Inferior parietal cortex (tissue), 1 donor: ENCODE data around the gene HTRA3.

Experiments
- DNase-seq: peaks from one replicate; pipeline ENCODE4 v3.0.0-alpha.2; 2016; ENCODE audit errors: extremely low spot score

The HTRA3 gene

DNA sequence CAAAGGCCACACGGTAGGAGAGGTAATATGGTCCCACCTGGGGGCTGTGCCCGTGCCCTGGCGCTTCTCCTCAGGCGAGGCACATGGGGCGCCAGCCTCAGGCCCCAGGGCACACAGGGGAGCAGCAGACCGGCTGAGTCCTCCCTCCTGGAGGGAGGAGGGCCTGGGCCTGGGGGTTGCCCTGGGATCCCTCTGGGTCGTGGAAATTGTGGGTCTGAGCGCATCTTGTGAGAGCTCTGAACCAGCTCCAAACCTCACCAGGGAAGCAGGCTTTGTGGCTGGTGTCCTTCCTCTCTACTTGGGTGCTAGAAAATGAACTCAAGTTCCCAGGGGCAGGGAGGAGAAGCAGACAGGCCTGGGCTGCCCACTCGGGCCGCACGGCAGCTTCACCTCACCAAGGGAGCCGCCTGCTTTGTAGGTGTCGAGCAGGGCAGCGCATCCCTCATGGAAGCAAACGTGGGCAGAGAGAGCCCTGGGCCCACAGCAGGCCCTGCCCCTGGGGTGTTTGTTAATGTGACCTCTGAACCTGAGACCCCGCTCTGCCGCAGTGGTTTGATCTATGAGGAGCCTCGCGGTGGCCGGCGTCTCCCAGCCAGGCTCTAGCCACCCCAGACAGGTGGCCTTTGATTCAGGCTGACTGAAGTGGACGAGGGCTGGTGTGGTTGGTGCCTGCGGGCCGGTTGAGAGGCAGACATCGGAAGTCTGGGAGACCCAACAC lies 10.8 kb downstream of the HTRA3 start:
- DNase-seq = no peak

DNA sequence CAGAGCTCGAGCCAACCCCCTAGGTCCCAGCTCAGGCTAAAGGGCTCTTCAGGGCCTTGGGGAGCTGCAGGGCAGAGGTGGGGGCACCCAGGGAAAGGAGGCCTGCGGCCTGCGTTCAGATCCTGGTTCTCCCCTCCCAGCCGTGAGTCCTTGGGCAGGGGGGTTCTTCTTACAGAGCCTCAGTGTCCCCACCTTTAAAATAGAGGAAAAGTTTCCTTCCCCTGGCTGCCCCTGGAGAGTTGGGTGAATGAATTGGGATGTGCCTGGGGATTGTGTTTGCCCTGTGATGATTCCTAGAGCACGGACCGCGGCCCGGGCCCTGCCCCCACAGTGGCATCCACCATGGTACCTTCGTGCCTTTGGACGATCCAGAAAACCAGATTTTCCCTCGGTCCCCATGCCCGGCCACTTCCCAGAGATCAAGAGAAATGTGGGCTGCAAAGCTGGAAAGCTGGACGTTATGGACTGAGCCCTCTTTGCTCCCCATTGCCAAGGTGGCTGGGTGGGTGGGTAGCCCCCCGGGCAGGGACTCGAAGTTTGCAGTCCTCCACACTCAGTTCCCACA lies 11.4 kb downstream of the HTRA3 start:
- no peak for DNase-seq

DNA sequence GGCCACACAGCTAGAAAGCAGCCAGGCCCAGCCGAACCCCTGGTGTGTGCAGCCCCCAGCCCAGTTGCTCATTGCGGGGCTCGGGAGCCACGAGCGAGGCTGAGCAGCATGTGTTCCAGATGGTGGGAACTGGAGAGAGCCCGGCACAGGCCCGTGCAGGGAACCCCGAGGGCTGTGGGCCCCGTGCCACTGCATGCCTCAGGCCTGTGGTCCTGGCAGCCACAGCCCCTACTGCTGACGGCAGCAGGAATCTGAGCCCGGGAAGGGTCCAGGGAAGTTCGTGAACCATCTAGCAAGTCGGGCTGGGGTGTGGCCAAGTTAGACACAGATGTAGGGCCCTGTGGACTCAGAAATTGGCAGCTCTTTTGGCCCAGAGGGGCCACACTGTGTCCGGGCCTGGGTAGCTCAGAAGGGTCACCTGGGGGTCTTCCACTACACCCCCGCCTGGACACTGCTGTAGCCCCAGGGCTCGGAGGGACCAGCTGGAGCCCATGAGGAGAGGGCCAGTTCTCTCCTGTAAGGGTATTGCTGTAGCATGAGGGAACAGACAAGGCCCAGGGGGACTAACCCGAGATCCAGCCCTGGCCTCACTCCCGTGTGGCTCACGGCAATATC lies 12.1 kb downstream of the HTRA3 start:
- no peak for DNase-seq

DNA sequence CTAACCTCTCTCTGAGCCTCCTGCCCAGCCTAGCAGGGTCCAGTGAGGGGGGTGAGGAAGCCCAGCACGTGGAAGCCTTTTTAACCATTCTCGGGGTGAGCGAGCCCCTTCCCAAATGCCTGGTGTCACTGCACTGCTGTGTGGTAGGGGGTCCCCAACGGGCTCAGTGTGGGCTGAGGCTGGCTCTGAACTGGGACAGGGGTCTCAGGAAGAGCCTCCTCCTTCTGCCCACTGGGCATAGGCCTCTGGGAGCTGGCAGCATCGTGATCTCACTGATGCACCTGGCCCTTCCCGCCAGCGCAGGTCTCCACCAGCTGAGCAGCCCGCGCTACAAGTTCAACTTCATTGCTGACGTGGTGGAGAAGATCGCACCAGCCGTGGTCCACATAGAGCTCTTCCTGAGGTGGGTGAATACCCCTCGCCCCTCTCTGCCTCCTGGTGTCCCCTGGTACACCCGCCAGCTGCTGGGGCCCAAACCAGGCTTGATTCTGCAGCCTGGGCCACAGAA lies 12.6 kb downstream of the HTRA3 start:
- DNase-seq = no peak

DNA sequence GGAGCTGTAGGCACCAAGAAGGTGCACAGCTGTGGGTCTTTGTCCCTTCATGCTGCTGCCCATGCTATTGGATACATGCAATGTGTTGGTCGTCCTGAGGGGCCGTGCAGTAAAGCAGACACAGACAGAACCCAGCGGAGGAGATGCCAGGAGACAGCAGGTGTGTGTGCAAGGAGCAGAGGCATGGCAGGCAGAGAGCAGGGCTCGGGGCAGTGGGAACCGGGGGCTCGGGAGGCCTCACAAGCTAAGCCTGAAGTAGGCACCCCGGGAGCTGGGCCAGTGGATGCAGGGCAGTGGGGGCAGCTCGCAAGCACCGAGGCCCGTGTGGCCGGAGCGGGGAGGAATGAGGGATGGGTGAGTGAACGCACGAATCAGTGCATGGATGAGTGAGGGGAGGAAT lies 13.2 kb downstream of the HTRA3 start:
- DNase-seq = no peak

DNA sequence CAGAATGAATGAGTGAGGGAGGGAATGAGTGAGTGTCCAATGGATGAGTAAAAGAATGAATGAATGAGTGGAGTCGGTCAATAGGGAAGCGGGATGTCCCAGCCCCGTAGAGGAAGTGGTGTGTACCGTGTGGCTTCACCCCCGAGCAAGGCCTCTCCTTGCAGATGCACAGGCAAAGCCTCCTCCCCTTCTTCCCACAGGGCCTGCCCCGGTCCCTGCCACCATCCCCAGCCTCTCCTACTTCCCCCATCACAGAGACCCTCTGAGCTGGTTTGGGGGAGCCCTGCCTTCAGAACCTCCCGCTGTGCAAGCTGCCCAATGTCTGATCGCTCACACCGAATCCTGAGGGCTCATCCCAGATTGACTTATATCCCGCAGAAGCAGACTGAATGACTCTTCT lies 13.6 kb downstream of the HTRA3 start:
- no peak for DNase-seq

DNA sequence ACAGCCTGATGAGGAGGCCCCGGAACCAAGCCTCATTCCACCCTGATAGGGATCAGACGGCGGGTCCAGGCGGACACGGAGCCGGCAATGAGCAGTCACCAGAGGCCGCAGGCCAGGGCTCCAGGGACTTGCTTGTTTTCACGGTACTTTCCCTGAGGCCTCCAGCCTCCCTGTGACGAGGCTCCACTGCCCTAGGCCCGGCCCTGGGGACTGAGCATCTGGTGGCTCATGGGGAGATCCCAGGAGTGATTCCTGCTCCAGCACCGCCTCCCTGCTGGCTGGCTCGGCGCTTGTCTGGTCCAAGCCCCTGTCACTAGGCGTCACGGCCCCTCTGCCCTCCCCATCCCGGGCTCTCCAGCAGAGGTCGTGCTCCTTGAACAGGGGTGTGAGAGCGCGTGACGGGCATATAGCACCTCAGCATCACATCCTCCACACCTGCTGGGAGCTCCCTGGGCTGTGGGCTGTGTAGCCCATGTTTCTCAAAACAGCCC lies 14.1 kb downstream of the HTRA3 start:
- DNase-seq = no peak

DNA sequence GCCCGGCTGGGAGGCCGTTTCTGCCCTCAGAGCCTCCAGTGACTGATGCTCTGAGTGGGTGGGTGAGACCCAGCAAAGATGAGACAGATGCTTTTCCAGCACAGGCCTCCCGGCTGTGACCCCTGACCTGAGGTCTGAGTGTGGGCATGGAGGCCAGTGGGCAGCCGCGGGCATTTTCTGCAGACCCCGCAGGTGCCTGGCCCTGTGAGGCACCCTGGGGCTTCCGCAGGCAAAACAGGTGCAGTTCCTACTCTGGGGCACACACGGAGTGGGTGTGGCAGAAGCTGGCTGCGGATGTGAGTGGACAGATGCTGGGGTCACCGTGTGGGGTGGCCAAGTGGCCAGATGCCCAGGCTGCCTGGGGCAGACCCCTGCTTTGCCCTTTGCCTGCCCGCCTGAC lies 14.8 kb downstream of the HTRA3 start:
- DNase-seq = no peak

DNA sequence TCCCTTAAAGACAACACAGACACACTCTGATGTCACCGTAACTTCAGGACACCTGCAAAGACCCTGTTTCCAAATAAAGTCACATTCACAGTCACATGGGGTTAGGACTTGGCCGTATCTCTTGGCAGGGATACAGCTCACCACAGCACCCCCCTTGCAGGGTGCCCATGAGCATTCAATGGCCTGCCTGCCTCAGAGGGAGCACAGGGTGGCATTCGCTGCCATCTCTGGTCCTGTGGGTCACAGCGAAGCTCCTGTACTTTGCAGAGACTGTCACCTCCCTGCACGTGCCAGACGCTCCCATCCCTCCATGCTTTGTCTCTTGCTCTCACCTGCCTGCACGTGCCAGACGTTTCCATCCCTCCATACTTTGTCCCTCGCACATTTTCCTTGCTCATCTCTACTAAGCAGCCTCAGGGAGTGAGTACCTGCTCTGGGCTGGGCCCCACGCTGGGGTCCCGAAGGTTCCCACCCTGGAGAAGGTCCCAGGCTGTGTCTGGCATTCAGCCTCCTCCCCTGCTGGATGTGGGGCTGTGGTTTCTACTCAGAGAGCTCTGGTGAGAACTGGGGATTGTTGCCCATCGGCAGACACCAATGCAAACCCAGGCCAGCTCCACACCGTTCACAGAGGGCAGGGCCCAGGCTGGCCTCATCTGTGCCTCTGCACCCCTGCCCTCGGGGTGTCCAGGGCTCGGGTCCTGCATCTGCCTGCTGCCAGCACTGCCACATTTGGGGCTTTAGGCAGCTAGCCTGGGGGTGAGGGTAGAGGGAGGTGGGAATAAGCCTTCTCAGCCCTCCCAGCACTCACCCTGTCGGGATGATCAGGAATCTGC lies 15.8 kb downstream of the HTRA3 start:
- no peak for DNase-seq

DNA sequence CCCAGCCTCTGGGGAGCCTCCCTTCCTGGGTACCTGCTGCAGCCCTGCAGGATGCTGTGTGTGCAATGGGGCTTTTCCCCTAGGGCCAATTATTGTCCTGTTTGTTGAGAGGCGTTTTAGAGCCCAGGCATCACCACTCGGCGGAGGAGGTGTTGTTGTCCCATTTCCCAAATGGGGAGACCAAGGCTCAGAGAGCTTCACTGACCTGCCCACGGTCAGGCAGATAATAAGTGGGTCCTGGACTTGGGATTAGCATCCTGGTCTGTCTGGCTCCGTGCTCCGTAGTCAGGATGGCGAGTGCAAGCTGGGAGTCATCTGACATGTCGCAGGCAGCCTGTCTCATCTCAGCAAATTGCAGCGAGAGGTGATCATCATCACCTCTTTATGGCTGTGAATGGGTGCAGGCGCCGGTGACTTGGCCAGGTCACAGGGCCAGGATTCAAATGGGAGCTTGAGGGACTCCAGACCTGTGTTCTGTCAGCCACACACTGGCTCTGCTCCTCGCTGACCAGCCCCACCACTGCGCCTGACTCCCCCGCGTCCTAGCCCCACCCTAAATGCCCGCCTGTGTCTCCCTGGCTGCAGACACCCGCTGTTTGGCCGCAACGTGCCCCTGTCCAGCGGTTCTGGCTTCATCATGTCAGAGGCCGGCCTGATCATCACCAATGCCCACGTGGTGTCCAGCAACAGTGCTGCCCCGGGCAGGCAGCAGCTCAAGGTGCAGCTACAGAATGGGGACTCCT lies 16.6 kb downstream of the HTRA3 start:
- no peak for DNase-seq

DNA sequence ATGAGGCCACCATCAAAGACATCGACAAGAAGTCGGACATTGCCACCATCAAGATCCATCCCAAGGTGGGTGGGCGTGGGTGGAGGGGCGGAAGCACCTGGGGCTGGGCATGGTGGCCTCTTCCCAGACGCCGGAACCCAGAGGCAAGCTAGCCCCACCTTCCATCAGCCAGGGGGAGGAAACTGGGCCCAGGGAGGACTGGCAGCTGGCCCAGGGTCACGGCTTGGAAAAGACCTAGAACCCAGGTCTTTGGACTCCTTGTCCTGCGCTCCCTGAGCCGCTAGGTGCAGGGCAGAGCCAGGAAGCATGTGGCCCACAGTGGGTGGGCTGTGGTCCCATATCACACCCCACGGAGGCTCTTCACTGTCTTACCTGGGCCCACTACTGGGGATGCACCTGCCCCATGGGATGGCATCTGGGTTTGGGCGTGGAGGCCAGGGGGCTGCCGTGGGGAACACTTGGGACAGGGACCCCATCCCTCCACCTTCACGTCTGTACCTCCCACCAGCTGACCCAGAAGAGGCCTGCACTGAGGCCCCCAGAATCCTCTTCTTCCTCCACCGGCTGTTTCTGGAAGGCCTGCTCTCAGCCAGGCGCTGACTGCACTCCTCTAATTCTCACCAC lies 17.3 kb downstream of the HTRA3 start:
- DNase-seq = no peak

DNA sequence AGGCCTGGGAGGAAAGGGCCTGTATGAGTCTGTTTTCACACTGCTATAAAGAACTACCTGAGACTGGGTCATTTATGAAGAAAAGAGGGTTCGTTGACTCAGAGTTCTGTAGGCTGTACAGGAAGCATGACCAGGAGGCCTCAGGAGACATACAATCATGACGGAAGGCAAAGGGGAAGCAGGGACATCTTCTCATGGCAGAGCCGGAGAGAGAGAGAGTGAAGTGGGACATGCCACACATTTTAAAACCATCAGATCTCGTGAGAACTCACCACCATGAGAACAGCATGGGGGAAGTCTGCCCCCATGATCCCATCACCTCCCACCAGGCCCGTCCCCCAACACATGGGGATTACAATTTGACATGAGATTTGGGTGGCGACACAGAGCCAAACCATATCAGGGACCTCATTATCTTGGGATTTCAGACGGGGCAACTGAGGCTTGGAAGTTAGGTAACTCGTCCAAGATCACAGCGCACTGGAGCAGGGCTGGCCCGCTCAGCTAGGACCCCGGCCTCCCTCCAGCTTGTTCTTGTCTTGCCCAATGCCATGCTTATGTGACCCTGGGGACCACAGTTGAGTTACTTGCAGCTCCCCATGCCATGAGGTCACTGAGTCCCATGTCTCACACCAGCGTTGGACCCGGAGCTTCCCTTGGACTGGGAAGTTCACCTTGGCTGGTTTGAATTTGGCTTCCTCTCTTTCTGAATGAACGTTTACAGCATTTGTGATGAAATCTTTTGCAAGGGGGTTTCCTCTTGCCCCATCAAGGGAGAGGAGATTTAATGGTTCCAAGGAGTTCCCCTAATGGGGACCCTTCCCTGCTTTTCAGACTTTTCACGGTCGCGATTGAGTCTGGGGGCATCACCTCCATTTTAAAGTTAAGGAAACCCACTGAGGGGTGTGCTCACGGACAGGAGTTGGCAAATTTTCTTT lies 18.1 kb downstream of the HTRA3 start:
- DNase-seq = no peak

DNA sequence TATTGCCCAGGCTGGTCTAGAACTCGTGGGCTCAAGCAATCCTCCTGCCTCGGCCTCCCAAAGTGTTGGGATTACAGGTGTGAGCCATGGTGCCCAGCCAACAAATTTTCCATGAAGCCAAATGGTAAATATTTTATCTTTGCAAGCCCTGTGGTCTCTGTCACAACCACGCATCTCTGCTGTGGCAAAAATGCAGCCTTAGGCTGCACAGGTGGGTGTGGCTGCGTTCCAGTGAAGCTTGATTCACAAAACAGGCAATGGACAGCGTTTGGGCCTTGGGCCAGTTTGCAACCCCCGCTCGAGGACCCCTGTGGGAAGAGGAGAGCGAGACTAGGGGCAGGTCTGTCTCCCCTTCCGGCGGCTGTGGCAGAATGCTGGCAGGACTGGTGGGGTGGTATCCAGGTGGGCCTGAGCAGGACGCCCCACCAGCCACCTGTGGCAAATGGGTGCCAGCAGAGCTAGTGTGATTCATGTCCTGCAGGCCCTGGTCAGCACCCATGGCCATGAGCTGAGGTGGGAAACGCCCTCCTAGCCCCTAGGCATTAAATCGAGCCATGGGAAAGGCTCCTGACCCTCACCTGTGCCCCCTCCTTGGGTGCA lies 19.7 kb downstream of the HTRA3 start:
- no peak for DNase-seq

DNA sequence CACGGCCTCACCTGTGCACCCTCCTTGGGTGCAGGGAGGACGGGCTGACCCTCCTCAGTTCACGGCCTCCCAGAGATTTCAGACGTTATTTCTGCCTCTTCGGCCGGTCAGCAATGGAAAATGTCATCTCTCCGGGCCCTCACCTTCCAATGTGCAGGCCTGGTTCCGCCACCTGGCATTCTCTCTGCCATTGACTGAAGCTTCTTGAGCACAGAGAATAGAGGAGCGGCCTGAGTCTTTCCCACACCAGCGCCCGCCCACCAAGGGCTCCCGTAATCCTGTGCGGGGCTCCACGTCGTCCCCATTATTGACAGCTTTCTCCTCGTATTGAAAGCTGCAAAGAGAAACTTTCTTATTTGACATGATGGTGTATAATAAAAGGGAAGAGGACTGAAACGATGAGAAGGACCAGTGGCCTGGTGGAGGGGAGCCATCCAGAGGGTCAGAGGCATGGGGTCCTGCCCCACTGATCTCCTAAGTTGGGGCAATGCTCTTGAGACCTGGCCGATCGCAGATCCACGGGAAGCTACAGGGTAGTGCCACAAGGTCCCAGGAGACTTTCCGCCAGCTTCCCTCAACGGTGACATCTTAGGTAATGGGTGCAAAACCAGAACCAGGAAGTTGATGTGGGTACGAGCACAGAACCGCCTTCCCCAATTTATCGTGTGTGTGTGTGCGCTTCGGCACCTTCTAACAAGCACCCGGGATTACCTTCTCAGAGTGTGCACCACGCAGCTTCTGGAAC lies 20.6 kb downstream of the HTRA3 start:
- no peak for DNase-seq

DNA sequence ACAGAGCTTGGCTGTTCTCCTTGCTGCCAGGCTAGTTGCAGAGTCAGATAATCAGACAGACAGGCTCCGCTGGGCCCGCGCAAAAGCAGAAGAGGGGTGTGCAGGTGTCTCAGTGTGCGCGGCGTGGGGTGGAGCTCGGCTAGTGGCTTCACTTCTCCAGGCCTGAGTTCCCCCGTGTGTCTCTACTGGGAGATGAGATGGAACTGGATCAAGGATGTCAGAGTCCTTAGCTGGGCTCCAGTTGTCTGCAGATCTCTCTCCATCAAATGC lies 21.1 kb downstream of the HTRA3 start:
- no peak for DNase-seq

DNA sequence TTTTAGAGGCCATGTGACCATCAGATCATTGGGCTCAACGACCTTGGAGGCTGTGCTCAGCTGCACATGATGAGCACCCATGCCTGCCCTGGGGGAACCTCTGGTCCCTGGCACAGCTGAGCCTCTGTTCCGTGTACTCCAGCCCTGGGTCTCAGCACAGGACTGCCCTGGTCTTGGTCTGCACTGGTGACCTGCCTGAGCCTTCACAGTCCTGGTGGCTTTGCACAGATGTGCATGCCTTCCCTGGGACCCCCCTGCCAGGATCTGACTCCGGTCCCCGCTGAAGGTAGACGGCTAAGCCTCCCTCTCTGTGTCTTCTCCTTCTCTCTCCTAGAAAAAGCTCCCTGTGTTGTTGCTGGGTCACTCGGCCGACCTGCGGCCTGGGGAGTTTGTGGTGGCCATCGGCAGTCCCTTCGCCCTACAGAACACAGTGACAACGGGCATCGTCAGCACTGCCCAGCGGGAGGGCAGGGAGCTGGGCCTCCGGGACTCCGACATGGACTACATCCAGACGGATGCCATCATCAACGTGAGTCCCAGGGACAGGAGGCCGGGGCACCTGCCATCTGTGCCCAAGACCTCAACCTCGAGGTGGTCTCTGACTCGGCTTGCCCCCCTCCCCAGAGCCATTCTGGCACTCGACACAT lies 21.6 kb downstream of the HTRA3 start:
- DNase-seq = no peak

DNA sequence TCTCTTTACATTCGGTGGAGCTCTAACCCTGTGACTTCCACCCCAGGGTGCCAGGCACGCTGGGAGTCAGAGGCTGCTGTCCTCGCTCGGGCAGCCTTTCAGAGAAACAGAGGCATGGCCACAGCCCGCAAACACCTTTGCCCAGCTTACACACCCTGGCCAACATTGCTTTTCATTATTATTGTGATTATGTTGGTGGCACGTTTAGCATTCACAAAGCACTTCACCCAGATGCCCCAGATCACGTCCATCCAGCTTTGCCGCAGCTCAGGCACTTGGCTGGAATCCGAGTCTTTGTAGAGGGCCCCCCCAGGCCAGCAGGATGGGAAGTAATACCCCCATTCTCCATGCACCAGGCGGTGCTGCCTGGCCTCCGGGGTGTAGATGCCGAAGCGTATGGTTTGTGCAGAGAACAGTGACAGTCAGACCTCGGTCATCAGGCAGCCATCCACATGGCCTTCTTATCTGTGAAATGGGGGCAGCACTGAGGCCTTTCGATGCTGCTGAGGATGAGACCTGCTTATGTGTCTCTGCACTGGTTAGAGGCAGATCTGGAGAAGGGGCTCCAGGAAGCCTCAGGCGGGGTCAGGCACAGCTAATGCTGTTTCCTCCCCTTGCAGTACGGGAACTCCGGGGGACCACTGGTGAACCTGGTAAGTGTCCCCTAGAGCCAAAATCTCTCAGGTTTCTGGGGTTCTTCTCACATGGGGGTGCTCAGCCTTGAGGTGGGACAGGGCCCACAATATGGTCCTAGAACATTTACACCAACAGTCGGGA lies 22.3 kb downstream of the HTRA3 start:
- DNase-seq = no peak
